ENCODE data around the gene C2orf72. TPM values are rescaled to one million over a fixed set of nuclear protein-coding genes. Genes with fewer than 3 reads are reported as not detected.

Gene C2orf72
- total and polyA plus RNA-seq, 10 of the 15 experiments (the other 5 are each of a cell fraction or from before 2014, with no cell fraction given), result under 0.01 to 0.29 (median 0.10) TPM; not detected in 6

DNA sequence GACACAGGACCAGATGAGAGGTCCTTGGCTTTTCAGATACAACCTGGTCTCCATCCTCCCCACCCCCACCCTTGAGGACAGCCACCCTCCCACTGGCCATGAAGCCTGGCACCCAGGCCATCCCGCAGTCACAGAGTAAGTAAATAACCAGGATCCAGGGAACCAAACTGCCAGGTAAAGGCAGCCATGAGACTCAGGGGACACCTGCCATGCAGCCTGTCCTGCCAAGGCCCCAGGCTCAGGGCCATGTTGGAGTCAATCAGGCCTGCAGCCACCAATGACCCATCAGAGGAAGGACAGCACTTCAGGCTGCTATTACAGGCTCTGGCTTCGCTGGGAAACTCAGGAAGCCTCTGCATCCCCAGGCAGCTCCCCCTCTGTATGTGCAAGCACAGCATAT is 25.8 kb upstream of the C2orf72 start:
- peaks cover 0 to 4% of the 10 kb centered on the region in 2 experiments; a peak in 2 of 4 replicates for H3K27me3 ChIP-seq (replicated peaks in 1 of 2; ENCODE audit: control insufficient read depth in 2 of 2, insufficient read depth in 2 of 2, low read length in 1 of 2)
- no peak overlapping the region for H3K4me3 ChIP-seq
- no peaks in the 10 kb centered on the region for H3K36me3 ChIP-seq (ENCODE audit: control insufficient read depth in 2 of 2, insufficient read depth in 2 of 2, low read length in 1 of 2)
- TF ChIP-seq ETV6 (conservative IDR thresholded peaks at IDR 0.05 in 1 of 2, IDR thresholded peaks at IDR 0.05 in 1 of 2; ENCODE audit: borderline replicate concordance in 1 of 2, low read depth in 1 of 2) (no peak), TCF7 (IDR thresholded peaks at IDR 0.05; ENCODE audit: borderline replicate concordance) (no peak), NR2C2 (IDR thresholded peaks at IDR 0.05; ENCODE audit: borderline replicate concordance, control insufficient read depth, insufficient read length, low read depth) (no peak), KLF5 (IDR thresholded peaks at IDR 0.05; ENCODE audit: partially characterized antibody) (no peak), RFX5 (IDR thresholded peaks at IDR 0.05; ENCODE audit: low read depth, low read length) (no peak)
- no peaks in the 10 kb centered on the region for H3K9me3 ChIP-seq (replicated peaks; ENCODE audit: control insufficient read depth, insufficient read depth, low read length)
- no peak for FAIRE-seq
- SMC1A ChIA-PET (ENCODE audit: uncharacterized antibody, unreplicated experiment), result no interaction called here
- no TSS peak for BruUV-seq (replicated peaks)
- CTCF ChIA-PET, result interaction anchor here (0.6 kb wide), 1 partner anchor 214 kb away, joined by 3 read pairs; no protein-coding TSS in a partner anchor
- no peak for DNase-seq (ENCODE audit: low read depth, low spot score)
- H2AFZ ChIP-seq (ENCODE audit: control insufficient read depth, low read depth, low read length), result no peak overlapping the region
- no peaks in the 10 kb centered on the region for H4K20me1 ChIP-seq (ENCODE audit: control insufficient read depth, insufficient read depth)
- H3K79me2 ChIP-seq (ENCODE audit: control insufficient read depth, insufficient read depth, low read length), result no peaks in the 10 kb centered on the region
- H3K9ac ChIP-seq (ENCODE audit: control insufficient read depth, insufficient read depth, low read length), result no peak overlapping the region
- H3K4me1 ChIP-seq (ENCODE audit: control insufficient read depth, insufficient read depth, low read length), result no peaks in the 10 kb centered on the region
- POLR2A ChIA-PET, result no interaction called here
- 50% methylated on average over 2 of the region's 2 CpGs for WGBS (ENCODE audit: insufficient coverage, insufficient replicate concordance, low lambda C conversion rate, missing lambda C conversion rate)
- H3K4me2 ChIP-seq (ENCODE audit: control insufficient read depth, insufficient read depth), result no peak overlapping the region
- intact Hi-C loops (cut with micrococcal nuclease; ENCODE audit: unreplicated experiment) (no loop called here), in situ Hi-C loops (cut with MboI) (no loop called here)
- no peak overlapping the region for H3K27ac ChIP-seq (ENCODE audit: control insufficient read depth, insufficient read depth)
- RAD21 ChIA-PET (ENCODE audit: unreplicated experiment), result no interaction called here
- ATAC-seq, result no peak

- H3K27me3 ChIP-seq (replicated peaks in 1 of 2; ENCODE audit: control insufficient read depth in 2 of 2, insufficient read depth in 2 of 2, low read length in 1 of 2), result peaks cover 0 to 4% of the 10 kb centered on the region in 2 experiments; a peak in 2 of 4 replicates
- H2AFZ ChIP-seq (ENCODE audit: control insufficient read depth, low read depth, low read length), result no peak overlapping the region
- no peak for ATAC-seq
- no TSS peak for BruUV-seq (replicated peaks)
- H3K4me3 ChIP-seq, result no peak overlapping the region
- H3K9ac ChIP-seq (ENCODE audit: control insufficient read depth, insufficient read depth, low read length), result no peak overlapping the region
- H3K4me2 ChIP-seq (ENCODE audit: control insufficient read depth, insufficient read depth), result no peak overlapping the region
- H3K9me3 ChIP-seq (replicated peaks; ENCODE audit: control insufficient read depth, insufficient read depth, low read length), result no peaks in the 10 kb centered on the region
- in situ Hi-C loops (cut with MboI) (no loop called here), intact Hi-C loops (cut with micrococcal nuclease; ENCODE audit: unreplicated experiment) (no loop called here)
- ChIA-PET CTCF (no interaction called here), POLR2A (no interaction called here), RAD21 (ENCODE audit: unreplicated experiment) (no interaction called here), SMC1A (ENCODE audit: uncharacterized antibody, unreplicated experiment) (no interaction called here)
- H3K79me2 ChIP-seq (ENCODE audit: control insufficient read depth, insufficient read depth, low read length), result no peaks in the 10 kb centered on the region
- H3K36me3 ChIP-seq (ENCODE audit: control insufficient read depth in 2 of 2, insufficient read depth in 2 of 2, low read length in 1 of 2), result no peaks in the 10 kb centered on the region
- H4K20me1 ChIP-seq (ENCODE audit: control insufficient read depth, insufficient read depth), result no peaks in the 10 kb centered on the region
- whole genome bisulfite sequencing (ENCODE audit: insufficient coverage, insufficient replicate concordance, low lambda C conversion rate, missing lambda C conversion rate), result 10% methylated on average over 3 of the region's 3 CpGs
- H3K27ac ChIP-seq (ENCODE audit: control insufficient read depth, insufficient read depth), result no peak overlapping the region
- no peaks in the 10 kb centered on the region for H3K4me1 ChIP-seq (ENCODE audit: control insufficient read depth, insufficient read depth, low read length)
- no peak for FAIRE-seq
- DNase-seq (ENCODE audit: low read depth, low spot score), result no peak
- TF ChIP-seq SREBF1 (IDR thresholded peaks at IDR 0.05; ENCODE audit: low read length), result no peak
- no peak for TF ChIP-seq POLR2AphosphoS5 (IDR thresholded peaks at IDR 0.05; ENCODE audit: low read length)
- TF ChIP-seq EGR1 (IDR thresholded peaks at IDR 0.05; ENCODE audit: borderline replicate concordance in 1 of 2, low read depth in 2 of 2, low read length in 2 of 2), result no peak
- no peak for TF ChIP-seq BCL11A (IDR thresholded peaks at IDR 0.05; ENCODE audit: low read depth, low read length)
- TF ChIP-seq, protein P1, sequence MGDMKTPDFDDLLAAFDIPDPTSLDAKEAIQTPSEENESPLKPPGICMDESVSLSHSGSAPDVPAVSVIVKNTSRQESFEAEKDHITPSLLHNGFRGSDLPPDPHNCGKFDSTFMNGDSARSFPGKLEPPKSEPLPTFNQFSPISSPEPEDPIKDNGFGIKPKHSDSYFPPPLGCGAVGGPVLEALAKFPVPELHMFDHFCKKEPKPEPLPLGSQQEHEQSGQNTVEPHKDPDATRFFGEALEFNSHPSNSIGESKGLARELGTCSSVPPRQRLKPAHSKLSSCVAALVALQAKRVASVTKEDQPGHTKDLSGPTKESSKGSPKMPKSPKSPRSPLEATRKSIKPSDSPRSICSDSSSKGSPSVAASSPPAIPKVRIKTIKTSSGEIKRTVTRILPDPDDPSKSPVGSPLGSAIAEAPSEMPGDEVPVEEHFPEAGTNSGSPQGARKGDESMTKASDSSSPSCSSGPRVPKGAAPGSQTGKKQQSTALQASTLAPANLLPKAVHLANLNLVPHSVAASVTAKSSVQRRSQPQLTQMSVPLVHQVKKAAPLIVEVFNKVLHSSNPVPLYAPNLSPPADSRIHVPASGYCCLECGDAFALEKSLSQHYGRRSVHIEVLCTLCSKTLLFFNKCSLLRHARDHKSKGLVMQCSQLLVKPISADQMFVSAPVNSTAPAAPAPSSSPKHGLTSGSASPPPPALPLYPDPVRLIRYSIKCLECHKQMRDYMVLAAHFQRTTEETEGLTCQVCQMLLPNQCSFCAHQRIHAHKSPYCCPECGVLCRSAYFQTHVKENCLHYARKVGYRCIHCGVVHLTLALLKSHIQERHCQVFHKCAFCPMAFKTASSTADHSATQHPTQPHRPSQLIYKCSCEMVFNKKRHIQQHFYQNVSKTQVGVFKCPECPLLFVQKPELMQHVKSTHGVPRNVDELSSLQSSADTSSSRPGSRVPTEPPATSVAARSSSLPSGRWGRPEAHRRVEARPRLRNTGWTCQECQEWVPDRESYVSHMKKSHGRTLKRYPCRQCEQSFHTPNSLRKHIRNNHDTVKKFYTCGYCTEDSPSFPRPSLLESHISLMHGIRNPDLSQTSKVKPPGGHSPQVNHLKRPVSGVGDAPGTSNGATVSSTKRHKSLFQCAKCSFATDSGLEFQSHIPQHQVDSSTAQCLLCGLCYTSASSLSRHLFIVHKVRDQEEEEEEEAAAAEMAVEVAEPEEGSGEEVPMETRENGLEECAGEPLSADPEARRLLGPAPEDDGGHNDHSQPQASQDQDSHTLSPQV (IDR thresholded peaks at IDR 0.05), result no peak
- no peak for TF ChIP-seq DPF2 (IDR thresholded peaks at IDR 0.05)
- no peak for TF ChIP-seq MTA3 (IDR thresholded peaks at IDR 0.05; ENCODE audit: borderline replicate concordance, low read length)
- no peak for TF ChIP-seq HDAC6 (IDR thresholded peaks at IDR 0.05; ENCODE audit: unreplicated experiment)
- TF ChIP-seq RAD21 (IDR thresholded peaks at IDR 0.05; ENCODE audit: insufficient read depth, low read depth, low read length), result no peak
- no peak for TF ChIP-seq ATF3 (IDR thresholded peaks at IDR 0.05; ENCODE audit: borderline replicate concordance, extremely low read depth, low read depth, low read length)
These were observed 24.9 kb upstream of the C2orf72 start for GRCh38 chr2:231012463-231012862.

Data from GM12878 (cell line).